ENCODE results near the gene HOXA10.

GRCh38 chr7:27130540-27131389, 43.4 kb downstream of the HOXA10 start, which contains the start of gene HOXA4:
- TF ChIP-seq CTCF (IDR thresholded peaks at IDR 0.05) (no peak), EP300 (IDR thresholded peaks at IDR 0.05) (no peak), POLR2A (IDR thresholded peaks at IDR 0.05) (no peak)

Data from stomach (tissue), 4 donors.